DND-41 (cell line): Measurements from ENCODE around the gene ANKS1A.

Source experiments
- ATAC-seq: fragments of 200-7000 bp; cut with Tn5 transposase; 3 replicates; pipeline ENCODE4 v1.9.1; 2021; ENCODE audit warnings: low read depth; ENCODE audit not compliant: insufficient read depth
- DNase-seq: peaks from one replicate; pipeline ENCODE4 v3.0.0-alpha.2; 2020
- H2AFZ ChIP-seq: 2 replicates; pipeline ENCODE4 v1.6.0; 2012; ENCODE audit warnings: low read depth, low read length
- H3K27ac ChIP-seq: 2 replicates; pipeline ENCODE4 v1.5.1; 2012; ENCODE audit warnings: low read length, inconsistent platforms
- H3K27me3 ChIP-seq: fragments of 200-600 bp; sonication (generic); 2 replicates; pipeline ENCODE4 v1.6.0; 2012; ENCODE audit warnings: low read length, mild to moderate bottlenecking, inconsistent platforms; ENCODE audit not compliant: insufficient read depth, poor library complexity
- H3K36me3 ChIP-seq: 2 replicates; pipeline ENCODE4 v1.5.1; 2012; ENCODE audit warnings: low read length, inconsistent platforms; ENCODE audit not compliant: insufficient read depth
- H3K4me1 ChIP-seq: 2 replicates; pipeline ENCODE4 v1.5.1; 2012; ENCODE audit warnings: mild to moderate bottlenecking, low read length; ENCODE audit not compliant: insufficient read depth
- H3K4me2 ChIP-seq: 2 replicates; pipeline ENCODE4 v1.6.0; 2012; ENCODE audit warnings: mild to moderate bottlenecking, moderate library complexity, low read length, inconsistent platforms; ENCODE audit not compliant: insufficient read depth
- H3K4me3 ChIP-seq, 2 experiments: fragments of 200-600 bp in 1 of 2; shearing (Covaris generic) in 1 of 2; 2 replicates each; pipeline ENCODE4 v1.5.1; 2012 to 2016; ENCODE audit warnings: inconsistent platforms in 2 of 2, low read length in 2 of 2, mild to moderate bottlenecking in 2 of 2, low read depth in 1 of 2, moderate library complexity in 1 of 2
- H3K79me2 ChIP-seq: 2 replicates; pipeline ENCODE4 v1.6.0; 2012; ENCODE audit warnings: low read length, inconsistent platforms; ENCODE audit not compliant: insufficient read depth
- H3K9ac ChIP-seq: 2 replicates; pipeline ENCODE4 v1.6.0; 2012; ENCODE audit warnings: low read depth, mild to moderate bottlenecking, inconsistent platforms, low read length, moderate library complexity
- H3K9me3 ChIP-seq: 2 replicates; pipeline ENCODE4 v1.5.1; 2012; ENCODE audit warnings: low read length, moderate library complexity, mild to moderate bottlenecking, inconsistent platforms; ENCODE audit not compliant: insufficient read depth, severe bottlenecking
- H4K20me1 ChIP-seq: 2 replicates; pipeline ENCODE4 v1.6.0; 2012; ENCODE audit warnings: low read length; ENCODE audit not compliant: insufficient read depth
- EZH2 ChIP-seq: IDR thresholded peaks from 3 replicates; pipeline ENCODE4 v1.6.1; 2012; ENCODE audit warnings: borderline replicate concordance, low read depth, mild to moderate bottlenecking, moderate library complexity, low read length, inconsistent platforms; ENCODE audit not compliant: severe bottlenecking
- TF ChIP-seq, protein P1 (sequence below): IDR thresholded peaks from 2 replicates; pipeline ENCODE4 v1.5.1; 2012; ENCODE audit warnings: borderline replicate concordance, low read length, moderate library complexity, mild to moderate bottlenecking; ENCODE audit not compliant: poor library complexity, severe bottlenecking; ENCODE audit errors: extremely low read depth

The ANKS1A gene

DNA sequence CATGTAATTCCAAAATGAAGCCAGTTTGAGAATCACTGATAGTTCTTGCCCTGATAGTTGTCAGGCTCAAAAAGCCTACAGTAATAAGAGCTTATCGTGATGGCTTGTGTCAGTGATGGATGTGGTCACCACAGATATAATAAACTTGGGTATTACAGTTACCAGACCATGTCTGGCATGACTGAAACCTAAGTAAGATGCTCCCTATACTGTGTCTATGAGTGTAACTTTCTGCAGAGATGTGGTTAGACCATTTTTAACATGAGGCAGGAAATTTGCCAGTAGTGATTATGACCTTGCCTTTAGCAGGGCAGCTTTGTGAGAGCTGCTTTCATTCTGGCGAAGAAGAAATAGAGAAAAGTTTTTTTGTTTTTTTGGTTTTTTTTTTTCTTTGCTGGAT is 90.2 kb downstream of the ANKS1A start:
- TF ChIP-seq, protein P1, sequence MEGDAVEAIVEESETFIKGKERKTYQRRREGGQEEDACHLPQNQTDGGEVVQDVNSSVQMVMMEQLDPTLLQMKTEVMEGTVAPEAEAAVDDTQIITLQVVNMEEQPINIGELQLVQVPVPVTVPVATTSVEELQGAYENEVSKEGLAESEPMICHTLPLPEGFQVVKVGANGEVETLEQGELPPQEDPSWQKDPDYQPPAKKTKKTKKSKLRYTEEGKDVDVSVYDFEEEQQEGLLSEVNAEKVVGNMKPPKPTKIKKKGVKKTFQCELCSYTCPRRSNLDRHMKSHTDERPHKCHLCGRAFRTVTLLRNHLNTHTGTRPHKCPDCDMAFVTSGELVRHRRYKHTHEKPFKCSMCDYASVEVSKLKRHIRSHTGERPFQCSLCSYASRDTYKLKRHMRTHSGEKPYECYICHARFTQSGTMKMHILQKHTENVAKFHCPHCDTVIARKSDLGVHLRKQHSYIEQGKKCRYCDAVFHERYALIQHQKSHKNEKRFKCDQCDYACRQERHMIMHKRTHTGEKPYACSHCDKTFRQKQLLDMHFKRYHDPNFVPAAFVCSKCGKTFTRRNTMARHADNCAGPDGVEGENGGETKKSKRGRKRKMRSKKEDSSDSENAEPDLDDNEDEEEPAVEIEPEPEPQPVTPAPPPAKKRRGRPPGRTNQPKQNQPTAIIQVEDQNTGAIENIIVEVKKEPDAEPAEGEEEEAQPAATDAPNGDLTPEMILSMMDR, result no peak
- TF ChIP-seq EZH2, result no peak
- no peak overlapping the region for H2AFZ ChIP-seq
- H3K4me1 ChIP-seq, result no peaks in the 10 kb centered on the region
- peaks cover 15% of the 10 kb centered on the region for H3K36me3 ChIP-seq
- no peaks in the 10 kb centered on the region for H3K79me2 ChIP-seq
- no peak overlapping the region for H3K4me3 ChIP-seq
- DNase-seq, result no peak
- no peaks in the 10 kb centered on the region for H3K27me3 ChIP-seq
- no peaks in the 10 kb centered on the region for H3K9me3 ChIP-seq
- H3K27ac ChIP-seq, result no peak overlapping the region
- no peak overlapping the region for H3K9ac ChIP-seq
- no peak overlapping the region for H3K4me2 ChIP-seq
- H4K20me1 ChIP-seq, result no peaks in the 10 kb centered on the region
- no peak for ATAC-seq

DNA sequence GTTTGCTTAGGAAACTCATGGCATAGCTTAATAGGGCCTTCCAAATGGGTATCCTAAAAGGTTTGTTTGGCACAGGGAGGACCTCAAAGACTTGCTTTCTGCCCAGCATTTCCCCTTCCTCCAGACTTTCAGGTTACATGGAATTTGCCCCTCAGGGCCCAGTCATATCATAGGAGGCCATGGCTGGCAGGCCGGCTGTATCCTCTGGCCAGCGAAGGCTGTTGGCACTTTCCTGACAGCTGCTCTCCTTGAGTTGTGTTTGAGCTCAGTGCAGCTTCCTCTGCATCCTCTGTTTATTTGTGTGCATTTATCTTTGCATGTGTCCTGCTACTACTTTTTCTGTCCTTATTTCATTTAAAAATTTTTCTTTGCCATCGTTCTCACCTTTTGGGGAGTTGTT is 90.9 kb downstream of the ANKS1A start:
- Histone ChIP-seq H4K20me1 (no peaks in the 10 kb centered on the region), H3K27me3 (no peaks in the 10 kb centered on the region), H3K27ac (no peak overlapping the region), H2AFZ (no peak overlapping the region), H3K79me2 (no peaks in the 10 kb centered on the region), H3K9me3 (no peaks in the 10 kb centered on the region), H3K9ac (no peak overlapping the region), H3K4me3 (no peak overlapping the region), H3K36me3 (peaks cover 20% of the 10 kb centered on the region), H3K4me2 (no peak overlapping the region), H3K4me1 (no peaks in the 10 kb centered on the region)
- no peak for DNase-seq
- TF ChIP-seq, protein P1, result no peak
- TF ChIP-seq EZH2, result no peak
- no peak for ATAC-seq

DNA sequence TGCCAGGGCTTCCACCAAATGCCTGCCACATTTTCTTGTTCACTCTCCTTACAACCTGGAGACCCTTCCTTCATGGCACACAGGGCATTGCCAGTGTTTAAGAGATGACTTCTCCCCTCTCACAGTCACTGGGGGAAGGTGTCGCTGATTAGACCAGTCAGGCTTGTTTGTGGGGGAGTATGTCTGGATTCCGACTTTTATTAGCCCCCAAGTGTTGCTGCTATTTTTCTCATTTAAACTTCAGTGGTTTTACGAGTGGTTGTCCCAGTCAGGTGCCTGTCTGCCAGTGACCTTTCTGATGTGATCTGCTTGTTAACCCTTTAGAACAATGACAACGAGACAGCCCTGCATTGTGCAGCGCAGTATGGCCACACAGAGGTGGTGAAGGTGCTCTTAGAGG is 92.3 kb downstream of the ANKS1A start:
- no peaks in the 10 kb centered on the region for H3K9me3 ChIP-seq
- no peaks in the 10 kb centered on the region for H3K79me2 ChIP-seq
- DNase-seq (no peak), ATAC-seq (no peak)
- no peak overlapping the region for H3K27ac ChIP-seq
- H3K9ac ChIP-seq, result no peak overlapping the region
- peaks cover 31% of the 10 kb centered on the region for H3K36me3 ChIP-seq
- TF ChIP-seq, protein P1, result no peak
- no peak for TF ChIP-seq EZH2
- H3K4me2 ChIP-seq, result no peak overlapping the region
- no peak overlapping the region for H3K4me3 ChIP-seq
- no peaks in the 10 kb centered on the region for H3K4me1 ChIP-seq
- H4K20me1 ChIP-seq, result no peaks in the 10 kb centered on the region
- no peak overlapping the region for H2AFZ ChIP-seq
- no peaks in the 10 kb centered on the region for H3K27me3 ChIP-seq

DNA sequence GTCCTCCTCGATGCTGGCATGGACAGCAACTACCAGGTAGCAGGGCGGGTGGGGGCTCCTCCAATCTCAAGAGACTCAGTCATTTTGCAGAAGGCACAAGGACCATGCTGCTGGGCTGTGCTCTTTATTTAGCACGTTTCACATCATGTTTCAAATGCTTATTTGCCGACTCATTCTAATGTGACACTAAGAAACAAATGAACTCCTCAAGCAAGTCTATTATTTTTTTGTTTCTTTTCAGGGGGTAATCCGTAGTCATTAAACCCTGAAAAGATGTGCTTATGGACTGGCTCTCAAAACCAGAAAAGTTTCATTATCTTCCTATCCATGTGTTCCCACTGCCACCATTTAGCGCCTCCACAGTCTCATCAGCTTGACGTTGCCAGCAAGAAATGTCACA is 92.9 kb downstream of the ANKS1A start:
- Histone ChIP-seq H4K20me1 (no peaks in the 10 kb centered on the region), H3K4me2 (no peak overlapping the region), H3K27ac (no peak overlapping the region), H3K9me3 (no peaks in the 10 kb centered on the region), H3K79me2 (no peaks in the 10 kb centered on the region), H3K27me3 (no peaks in the 10 kb centered on the region), H3K9ac (no peak overlapping the region), H3K36me3 (peaks cover 34% of the 10 kb centered on the region), H3K4me1 (no peaks in the 10 kb centered on the region), H2AFZ (no peak overlapping the region), H3K4me3 (no peak overlapping the region)
- no peak for DNase-seq
- ATAC-seq, result no peak
- no peak for TF ChIP-seq EZH2
- TF ChIP-seq, protein P1, result no peak
